ENCODE results near the gene CRACR2B.

CRACR2B gene

DNA sequence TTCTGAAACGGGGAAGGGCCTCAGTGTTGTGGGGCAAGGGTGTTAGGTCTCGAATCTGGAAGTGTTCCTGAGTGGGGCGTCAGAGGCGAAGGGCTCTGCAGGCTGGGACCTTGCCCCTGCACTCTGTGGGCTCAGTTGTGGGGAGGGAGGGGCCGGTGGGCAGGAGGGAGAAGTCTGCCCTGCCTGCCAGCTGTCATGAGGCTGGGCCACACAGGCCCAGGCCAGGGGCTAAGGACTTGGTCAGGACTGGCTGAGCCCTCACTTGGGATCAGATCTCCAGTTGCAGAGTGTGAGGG is at the start of gene CRACR2B:
TSS of gene CRACR2B (plus strand) at position 23 of the 296 bp plus-strand sequence. CDS start 689 bp downstream, outside the sequence.
- DNase-seq (ENCODE audit: low read depth), result no peak

DNA sequence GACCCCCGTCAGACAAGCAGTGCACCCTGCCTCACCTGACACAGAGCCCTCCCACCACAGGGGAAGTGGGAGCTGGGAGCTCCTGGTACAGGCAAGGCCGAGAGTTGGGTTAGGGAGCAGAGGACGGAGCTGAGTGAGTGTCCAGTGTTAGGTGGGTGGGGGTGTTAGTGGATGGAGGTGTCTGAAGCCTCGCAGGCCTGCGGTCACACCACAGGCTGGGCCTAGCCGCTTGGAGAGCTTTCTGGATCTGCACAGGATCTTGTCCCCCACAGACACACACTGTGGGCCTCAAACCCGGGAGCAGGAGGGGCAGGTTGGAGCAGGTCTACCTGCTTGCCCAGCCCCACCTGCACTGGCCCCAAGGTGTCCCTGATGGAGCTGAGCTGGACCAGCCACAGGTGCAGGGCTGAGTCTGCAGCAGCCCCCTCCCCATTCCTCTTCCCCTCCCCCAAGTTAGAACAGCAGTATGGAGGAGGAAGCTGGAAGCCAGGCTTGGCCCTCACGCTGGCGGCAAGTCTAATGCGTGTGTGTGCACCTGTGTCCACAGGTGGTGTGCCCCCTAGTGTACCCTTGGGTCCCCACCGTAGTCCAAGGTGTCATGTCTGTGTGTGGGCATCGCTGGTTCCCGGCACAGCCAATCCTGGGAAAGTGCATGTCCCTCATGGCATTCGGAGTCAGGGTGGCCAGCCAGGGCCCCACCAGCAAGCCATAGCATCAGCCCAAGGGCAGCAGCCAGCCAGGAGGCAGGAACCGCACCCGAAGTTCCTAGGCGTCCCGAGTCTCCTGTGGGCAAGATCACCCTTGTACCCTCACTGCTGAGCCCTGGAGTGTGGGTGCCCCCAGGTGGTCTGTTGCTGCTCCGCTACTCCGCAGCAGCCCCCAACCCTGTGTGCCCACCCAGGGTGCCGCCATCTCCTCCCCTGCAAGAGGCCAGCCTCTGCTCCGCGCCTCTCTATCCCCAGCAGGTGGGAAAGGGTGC is 48.5 kb upstream of the CRACR2B start:
- DNase-seq (ENCODE audit: low read depth), result no peak

- DNase-seq (ENCODE audit: low read depth), result no peak
Observed at GRCh38 chr11:779955-780532, 47.7 kb upstream of the CRACR2B start.

- no peak for DNase-seq (ENCODE audit: low read depth)
Observed at GRCh38 chr11:782264-783174, 45.2 kb upstream of the CRACR2B start.

DNA sequence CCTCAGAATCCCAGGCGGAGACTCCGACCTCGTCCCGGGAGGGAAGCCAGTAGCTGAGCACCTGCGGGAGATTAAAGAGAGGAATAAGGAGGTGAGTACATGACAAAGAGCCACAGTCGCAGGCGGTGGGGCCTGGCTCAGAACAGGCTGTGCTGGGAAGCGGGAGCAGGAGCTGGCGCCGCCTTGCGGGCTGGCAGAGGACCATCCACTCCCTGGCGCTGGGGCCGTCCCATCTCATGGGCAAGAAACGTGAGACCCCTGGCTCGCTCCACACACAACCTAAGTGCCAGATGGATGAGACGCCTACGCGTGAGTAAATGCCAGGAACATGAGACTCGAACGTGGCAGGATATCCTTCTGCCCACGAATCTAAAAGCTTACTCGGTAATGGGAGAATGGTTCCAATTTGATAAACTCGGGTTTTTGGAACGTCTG is 44.1 kb upstream of the CRACR2B start:
- no peak for DNase-seq (ENCODE audit: low read depth)

DNA sequence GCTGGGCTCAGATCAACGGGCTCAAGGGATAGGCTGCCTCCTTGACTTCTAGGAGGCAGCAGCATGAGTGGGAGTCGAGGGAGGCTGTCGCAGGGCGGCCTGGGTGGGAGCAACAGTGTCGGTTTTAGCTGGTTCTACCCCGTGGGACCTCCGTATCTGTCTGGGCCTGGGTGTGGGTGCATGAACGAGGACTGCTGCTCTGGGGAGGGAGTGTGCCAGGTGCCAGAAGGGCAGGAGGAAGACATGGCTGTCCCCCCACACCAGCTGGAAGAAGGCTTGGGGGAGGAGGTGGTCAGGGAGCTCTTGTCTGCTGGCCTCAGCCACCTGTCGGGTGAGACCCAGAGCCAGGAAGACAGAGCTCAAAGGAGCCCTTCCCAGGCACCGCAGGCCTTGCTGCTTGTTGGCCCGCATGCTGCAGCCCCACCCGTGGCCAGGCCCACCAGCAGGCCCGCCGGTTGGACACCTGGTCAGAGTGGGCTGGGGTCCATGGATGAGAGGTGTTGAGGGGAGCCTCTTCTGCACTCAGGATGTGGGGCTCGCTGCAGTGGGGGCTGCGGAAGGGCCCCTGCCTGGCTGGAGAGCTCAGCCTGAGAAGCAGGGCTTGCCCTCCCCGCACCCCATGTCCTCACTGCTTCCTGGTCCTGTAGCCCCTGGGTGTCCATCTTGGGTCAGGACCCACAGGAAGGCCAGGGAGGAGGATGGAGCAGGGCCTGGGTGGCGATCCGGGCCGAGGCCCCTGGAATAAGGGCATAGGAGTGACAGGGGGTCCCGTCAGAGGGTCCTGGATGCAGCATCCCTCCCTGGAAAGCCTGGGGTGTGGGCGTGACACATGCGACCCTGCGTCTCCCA is 41.3 kb upstream of the CRACR2B start:
- no peak for DNase-seq (ENCODE audit: low read depth)

- DNase-seq (ENCODE audit: low read depth), result no peak
Observed at GRCh38 chr11:787084-787675, 40.5 kb upstream of the CRACR2B start.

GRCh38 chr11:788009-788640 is 39.6 kb upstream of the CRACR2B start:
- DNase-seq (ENCODE audit: low read depth), result no peak

GRCh38 chr11:788953-789940 is 38.5 kb upstream of the CRACR2B start:
- DNase-seq (ENCODE audit: low read depth), result no peak

- DNase-seq (ENCODE audit: low read depth), result peak; percentile 31
Observed at GRCh38 chr11:789943-790342, 37.8 kb upstream of the CRACR2B start, which contains the start of gene CEND1. CEND1 (minus strand) TSS chr11:790090; CDS start chr11:788576, 1,514 bp downstream.

- DNase-seq (ENCODE audit: low read depth), result no peak
Observed at GRCh38 chr11:790721-791564, 36.8 kb upstream of the CRACR2B start.

- DNase-seq (ENCODE audit: low read depth), result no peak
Observed at GRCh38 chr11:791658-792534, 35.8 kb upstream of the CRACR2B start.

GRCh38 chr11:792535-792821 is 35.2 kb upstream of the CRACR2B start:
- no peak for DNase-seq (ENCODE audit: low read depth)

GRCh38 chr11:792873-793272 is 34.8 kb upstream of the CRACR2B start:
- DNase-seq (ENCODE audit: low read depth), result no peak

DNA sequence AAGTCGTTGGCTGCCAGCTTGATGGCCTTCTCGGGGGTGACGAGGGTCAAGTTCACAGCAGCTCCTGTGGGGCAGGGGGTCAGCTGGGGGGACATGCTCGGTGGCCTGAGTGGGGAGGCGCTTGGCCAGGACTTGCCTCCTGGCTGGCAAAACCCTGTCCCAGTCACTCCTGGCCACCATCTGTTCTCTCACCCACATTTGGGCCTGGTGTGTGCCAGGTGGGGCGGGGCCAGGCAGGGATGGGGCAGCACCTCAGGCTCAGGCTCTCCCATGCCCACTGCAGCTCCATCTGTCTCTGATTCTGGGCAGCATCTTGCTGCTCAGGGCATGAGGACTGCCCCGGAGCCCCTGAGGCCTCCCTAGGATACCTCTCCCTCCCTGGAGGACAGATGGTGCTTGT is 34.2 kb upstream of the CRACR2B start:
- DNase-seq (ENCODE audit: low read depth), result no peak

DNA sequence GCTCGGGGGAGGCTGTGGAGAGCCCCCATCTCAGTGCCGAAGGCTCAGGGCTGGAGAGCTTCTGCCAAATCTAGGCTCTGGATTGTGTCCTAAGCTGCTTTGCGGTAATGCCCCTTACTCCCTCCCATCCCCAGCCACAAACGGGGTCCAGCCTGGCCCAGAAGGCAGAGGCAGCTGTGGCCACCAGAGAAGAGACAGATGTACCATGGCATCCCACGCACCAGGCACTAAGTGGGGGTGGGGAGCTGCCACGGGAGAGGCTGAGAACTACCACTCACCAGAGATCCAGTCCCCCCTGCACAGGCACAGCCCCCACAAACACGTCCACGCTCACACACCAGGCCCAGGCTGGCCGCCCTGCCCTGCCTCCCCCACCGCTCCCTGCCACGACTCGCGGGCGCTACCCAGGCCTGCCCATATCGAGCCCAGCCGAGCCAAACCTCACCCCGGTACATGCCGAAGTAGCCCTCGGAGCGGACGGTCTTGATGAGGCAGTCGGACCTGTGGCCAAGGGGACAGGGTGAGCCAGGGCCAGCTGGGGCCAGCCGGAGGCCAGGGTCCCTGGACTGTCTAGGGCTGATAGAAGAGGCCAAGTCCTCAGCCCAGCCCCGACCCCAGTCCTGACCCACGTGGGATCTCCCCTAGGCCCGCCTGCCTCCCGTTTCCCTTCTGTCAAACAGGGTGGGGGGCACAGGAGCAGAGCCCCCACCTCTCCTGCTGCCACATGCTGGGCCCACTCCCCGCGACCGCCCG is 33.5 kb upstream of the CRACR2B start:
- no peak for DNase-seq (ENCODE audit: low read depth)
